Neuronal stem cell (in vitro differentiated cells): Measurements from ENCODE around the gene KDM4C.

Experiments used
- DNase-seq: peaks from one replicate; pipeline ENCODE4 v3.0.0-alpha.2; 2013; ENCODE audit warnings: low spot score
- H2AFZ ChIP-seq: one replicate; pipeline ENCODE4 v1.6.1; 2013; ENCODE audit warnings: mild to moderate bottlenecking, low read length, inconsistent platforms
- H2AK5ac ChIP-seq: 2 replicates; pipeline ENCODE4 v1.6.1; 2013; ENCODE audit warnings: low read depth, mild to moderate bottlenecking, inconsistent platforms, low read length, moderate library complexity, mixed read lengths
- H2BK120ac ChIP-seq: 2 replicates; pipeline ENCODE4 v1.6.1; 2013; ENCODE audit warnings: low read depth, mild to moderate bottlenecking, inconsistent platforms, low read length, moderate library complexity, mixed read lengths
- H2BK12ac ChIP-seq: one replicate; pipeline ENCODE4 v1.6.1; 2013; ENCODE audit warnings: low read length, inconsistent platforms
- H2BK15ac ChIP-seq: 2 replicates; pipeline ENCODE4 v1.6.1; 2013; ENCODE audit warnings: mild to moderate bottlenecking, low read length, inconsistent platforms, mixed read lengths
- H2BK5ac ChIP-seq: one replicate; pipeline ENCODE4 v1.6.1; 2013; ENCODE audit warnings: inconsistent platforms, mild to moderate bottlenecking, low read length, moderate library complexity
- H3K14ac ChIP-seq: one replicate; pipeline ENCODE4 v1.6.1; 2013; ENCODE audit warnings: low read length, inconsistent platforms
- H3K18ac ChIP-seq: 2 replicates; pipeline ENCODE4 v1.6.1; 2013; ENCODE audit warnings: low read length, inconsistent platforms
- H3K23ac ChIP-seq: 2 replicates; pipeline ENCODE4 v1.6.1; 2013; ENCODE audit warnings: low read depth, mild to moderate bottlenecking, mixed read lengths, low read length, inconsistent platforms; ENCODE audit not compliant: poor library complexity
- H3K27ac ChIP-seq: replicated peaks from 3 replicates; pipeline ENCODE4 v1.5.1; 2013; ENCODE audit warnings: low read length, inconsistent platforms
- H3K27me3 ChIP-seq, 3 experiments: 2 replicates each; pipeline ENCODE4 v1.6.1; 2013; ENCODE audit warnings: low read length in 3 of 3, mild to moderate bottlenecking in 2 of 3, inconsistent platforms in 1 of 3, low read depth in 1 of 3, mixed read lengths in 1 of 3, moderate library complexity in 1 of 3; ENCODE audit not compliant: control insufficient read depth in 3 of 3, insufficient read depth in 3 of 3
- H3K36me3 ChIP-seq, 2 donors: replicated peaks in 1 of 2; 2 replicates each; pipeline ENCODE4 v1.6.1; 2013; ENCODE audit warnings: low read length in 2 of 2; ENCODE audit not compliant: control insufficient read depth in 2 of 2, insufficient read depth in 2 of 2
- H3K4ac ChIP-seq: 2 replicates; pipeline ENCODE4 v1.6.1; 2013; ENCODE audit warnings: inconsistent platforms, mild to moderate bottlenecking, low read length, moderate library complexity
- H3K4me1 ChIP-seq, 2 donors: 1 replicate in 1 of 2; 2 replicates in 1 of 2; pipeline ENCODE4 v1.6.1; 2013; ENCODE audit warnings: low read length in 2 of 2, low read depth in 1 of 2; ENCODE audit not compliant: control insufficient read depth in 2 of 2, insufficient read depth in 1 of 2
- H3K4me2 ChIP-seq: one replicate; pipeline ENCODE4 v1.6.1; 2013; ENCODE audit warnings: mild to moderate bottlenecking, low read length, inconsistent platforms; ENCODE audit not compliant: insufficient read depth, poor library complexity, severe bottlenecking
- H3K4me3 ChIP-seq, 2 donors: 2 replicates each; pipeline ENCODE4 v1.5.1; 2013; ENCODE audit warnings: low read length in 2 of 2, mild to moderate bottlenecking in 2 of 2, inconsistent platforms in 1 of 2, moderate library complexity in 1 of 2
- H3K79me1 ChIP-seq: one replicate; pipeline ENCODE4 v1.6.1; 2013; ENCODE audit warnings: low read depth, mild to moderate bottlenecking, inconsistent platforms, low read length, moderate library complexity
- H3K9ac ChIP-seq: one replicate; pipeline ENCODE4 v1.6.1; 2013; ENCODE audit warnings: mild to moderate bottlenecking, low read depth, low read length, inconsistent platforms; ENCODE audit not compliant: poor library complexity
- H3K9me3 ChIP-seq, 2 donors: replicated peaks in 1 of 2; 2 replicates each; pipeline versions ENCODE3 to v1.6.1; 2013; ENCODE audit warnings: low read length in 2 of 2, mild to moderate bottlenecking in 2 of 2, inconsistent platforms in 1 of 2, low read depth in 1 of 2, mixed read lengths in 1 of 2, moderate library complexity in 1 of 2; ENCODE audit not compliant: control insufficient read depth in 2 of 2, insufficient read depth in 1 of 2
- H4K8ac ChIP-seq: one replicate; pipeline ENCODE4 v1.6.1; 2013; ENCODE audit warnings: low read depth, mild to moderate bottlenecking, inconsistent platforms, low read length, moderate library complexity
- H4K91ac ChIP-seq: one replicate; pipeline ENCODE4 v1.6.1; 2013; ENCODE audit warnings: low read length, low read depth, mild to moderate bottlenecking, inconsistent platforms; ENCODE audit not compliant: poor library complexity
- WGBS, 2 donors: extraction: QIAGEN DNeasy Blood & Tissue Kit; methylation state at CpG; one replicate each; pipeline ENCODE4 v1.1.7; 2013; ENCODE audit warnings: missing lambda C conversion rate in 2 of 2, mixed read lengths in 1 of 2; ENCODE audit not compliant: insufficient read length in 2 of 2, insufficient replicate concordance in 1 of 2; ENCODE audit errors: extremely low coverage in 2 of 2; 5-methylcytosine and 5-hydroxymethylcytosine counted together

KDM4C gene

DNA sequence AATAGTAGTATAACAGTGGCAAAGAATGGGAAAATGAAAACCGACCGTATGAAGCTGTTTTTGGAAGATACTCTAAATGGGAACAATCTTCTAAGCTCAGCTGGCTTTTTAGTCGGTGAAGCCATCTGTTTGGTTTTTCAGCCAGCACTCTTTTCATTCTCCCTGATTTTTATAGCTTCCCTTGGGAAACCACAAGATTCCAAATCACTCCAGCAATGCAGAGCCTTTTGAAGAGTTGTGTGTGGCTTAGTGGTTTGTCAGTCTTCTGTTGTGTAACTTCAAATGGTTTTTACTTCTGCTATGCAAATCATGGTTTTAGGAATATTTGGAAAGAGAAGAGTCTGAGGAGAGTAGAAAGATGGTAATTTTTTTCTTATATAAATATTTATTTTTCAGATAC lies 180.7 kb downstream of the KDM4C start:
- no peak overlapping the region for H3K4ac ChIP-seq
- H2BK12ac ChIP-seq: no peak overlapping the region
- WGBS, 2 donors: no CpG with 5 or more reads among the region's 3 CpGs
- no peak for DNase-seq
- no peaks in the 10 kb centered on the region for H3K27me3 ChIP-seq
- no peak overlapping the region for H4K91ac ChIP-seq
- no peak overlapping the region for H3K9ac ChIP-seq
- no peaks in the 10 kb centered on the region for H3K36me3 ChIP-seq
- no peak overlapping the region for H4K8ac ChIP-seq
- no peak overlapping the region for H2BK15ac ChIP-seq
- H3K4me3 ChIP-seq: no peak overlapping the region
- no peak overlapping the region for H3K18ac ChIP-seq
- no peaks in the 10 kb centered on the region for H3K4me1 ChIP-seq
- H3K23ac ChIP-seq: no peak overlapping the region
- no peak overlapping the region for H2BK5ac ChIP-seq
- H2AK5ac ChIP-seq: no peak overlapping the region
- no peak overlapping the region for H2BK120ac ChIP-seq
- no peak overlapping the region for H2AFZ ChIP-seq
- no peaks in the 10 kb centered on the region for H3K79me1 ChIP-seq
- no peak overlapping the region for H3K27ac ChIP-seq
- no peak overlapping the region for H3K4me2 ChIP-seq
- no peak overlapping the region for H3K14ac ChIP-seq
- peaks cover 1 to 2% of the 10 kb centered on the region in 2 donors for H3K9me3 ChIP-seq

- Histone ChIP-seq H3K18ac (no peak overlapping the region), H3K4ac (no peak overlapping the region), H2AFZ (no peak overlapping the region), H2BK5ac (no peak overlapping the region), H2BK15ac (no peak overlapping the region), H3K9ac (no peak overlapping the region), H3K27ac (no peak overlapping the region), H3K36me3 (no peaks in the 10 kb centered on the region), H3K4me1 (no peaks in the 10 kb centered on the region), H3K79me1 (no peaks in the 10 kb centered on the region), H3K14ac (no peak overlapping the region), H3K27me3 (no peaks in the 10 kb centered on the region), H3K4me2 (no peak overlapping the region), H2AK5ac (no peak overlapping the region), H2BK120ac (no peak overlapping the region), H4K8ac (no peak overlapping the region), H3K9me3 (peaks cover 1 to 2% of the 10 kb centered on the region in 2 donors), H3K4me3 (no peak overlapping the region), H4K91ac (no peak overlapping the region), H3K23ac (no peak overlapping the region), H2BK12ac (no peak overlapping the region)
- no CpG with 5 or more reads among the region's 2 CpGs for WGBS, 2 donors
- DNase-seq: no peak
These were observed 181.1 kb downstream of the KDM4C start for GRCh38 chr9:6938873-6939272.

GRCh38 chr9:6941501-6941900 lies 183.7 kb downstream of the KDM4C start:
- peaks cover 1 to 2% of the 10 kb centered on the region in 2 donors for H3K9me3 ChIP-seq
- H3K4ac ChIP-seq: no peak overlapping the region
- no peak overlapping the region for H4K91ac ChIP-seq
- no peak overlapping the region for H3K4me3 ChIP-seq
- H2BK12ac ChIP-seq: no peak overlapping the region
- WGBS, 2 donors: no CpG with 5 or more reads among the region's 4 CpGs
- no peak overlapping the region for H3K18ac ChIP-seq
- H2BK15ac ChIP-seq: no peak overlapping the region
- no peak overlapping the region for H3K23ac ChIP-seq
- H2AK5ac ChIP-seq: no peak overlapping the region
- H3K4me2 ChIP-seq: no peak overlapping the region
- no peak overlapping the region for H2BK5ac ChIP-seq
- no peaks in the 10 kb centered on the region for H3K27me3 ChIP-seq
- no peak overlapping the region for H4K8ac ChIP-seq
- H3K79me1 ChIP-seq: no peaks in the 10 kb centered on the region
- H3K14ac ChIP-seq: no peak overlapping the region
- DNase-seq: no peak
- no peak overlapping the region for H2AFZ ChIP-seq
- no peak overlapping the region for H3K9ac ChIP-seq
- no peaks in the 10 kb centered on the region for H3K4me1 ChIP-seq
- no peak overlapping the region for H2BK120ac ChIP-seq
- H3K27ac ChIP-seq: no peak overlapping the region
- no peaks in the 10 kb centered on the region for H3K36me3 ChIP-seq

DNA sequence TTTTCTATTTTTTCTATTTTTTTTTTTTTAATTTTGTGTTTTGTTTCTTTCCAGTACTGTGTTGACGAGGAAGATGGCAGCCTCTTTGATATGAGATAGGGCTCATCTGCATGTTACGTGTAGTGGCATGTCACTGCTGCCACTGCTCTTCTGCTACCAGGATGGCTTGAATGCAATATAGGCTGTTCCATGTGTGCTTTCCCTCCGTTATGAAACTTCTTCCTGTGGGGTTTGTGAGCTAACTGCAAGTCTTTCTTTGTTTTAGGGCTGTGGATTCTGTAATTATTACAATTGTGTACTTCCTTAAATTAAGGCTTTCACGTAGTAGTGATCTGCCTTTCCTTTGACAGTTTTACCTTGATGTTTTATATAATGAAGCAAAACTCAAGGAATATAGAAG lies 184.6 kb downstream of the KDM4C start:
- Histone ChIP-seq H2BK5ac (no peak overlapping the region), H3K4me2 (no peak overlapping the region), H3K9me3 (peaks cover 1 to 2% of the 10 kb centered on the region in 2 donors), H3K79me1 (no peaks in the 10 kb centered on the region), H3K14ac (no peak overlapping the region), H3K27me3 (no peaks in the 10 kb centered on the region), H3K4ac (no peak overlapping the region), H4K91ac (no peak overlapping the region), H3K4me3 (no peak overlapping the region), H2BK15ac (no peak overlapping the region), H2BK12ac (no peak overlapping the region), H3K4me1 (no peaks in the 10 kb centered on the region), H3K36me3 (no peaks in the 10 kb centered on the region), H3K18ac (no peak overlapping the region), H2BK120ac (no peak overlapping the region), H3K27ac (no peak overlapping the region), H2AFZ (no peak overlapping the region), H2AK5ac (no peak overlapping the region), H3K23ac (no peak overlapping the region), H4K8ac (no peak overlapping the region), H3K9ac (no peak overlapping the region)
- DNase-seq: no peak
- no CpG with 5 or more reads among the region's 4 CpGs for WGBS, 2 donors
